NCI-H82 treated with DMSO at 0.1 percent for 48 hours (cell line): ENCODE results near the gene SVBP.

Source experiments
- DNase-seq: peaks from one replicate; lab custom pipeline; 2025; ENCODE audit not compliant: unreplicated experiment; lab: John Stamatoyannopoulos, UW

SVBP gene

GRCh38 chr1:42806593-42806992, 10.6 kb downstream of the SVBP start:
- no peak for DNase-seq

GRCh38 chr1:42806171-42806570, 11.0 kb downstream of the SVBP start:
- no peak for DNase-seq

GRCh38 chr1:42801832-42802473, 15.2 kb downstream of the SVBP start:
- no peak for DNase-seq

- DNase-seq: no peak
These were observed 19.2 kb downstream of the SVBP start for GRCh38 chr1:42797979-42798378.

- no peak for DNase-seq
These were observed 19.8 kb downstream of the SVBP start for GRCh38 chr1:42797414-42797813.

GRCh38 chr1:42793824-42794223, 23.4 kb downstream of the SVBP start:
- DNase-seq: no peak

DNA sequence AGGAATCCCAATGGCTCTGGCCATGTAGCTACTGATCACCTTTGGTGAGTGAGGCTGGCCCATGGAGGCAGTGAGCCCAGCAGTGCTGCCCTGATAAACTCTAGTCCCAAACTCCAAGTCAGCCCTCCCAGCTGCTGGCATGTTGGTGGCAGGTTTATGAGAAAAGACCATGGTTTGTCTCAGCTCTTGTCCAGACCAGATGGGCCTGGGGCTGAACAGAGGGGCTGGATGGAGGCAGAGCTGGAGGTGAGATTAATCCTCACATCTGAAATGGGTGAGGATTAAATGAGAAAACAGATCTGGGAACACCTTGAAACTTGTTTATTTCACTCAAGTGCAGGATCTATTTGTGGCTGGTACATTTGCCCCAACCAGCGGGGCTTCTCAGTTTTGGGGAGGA, 29.2 kb downstream of the SVBP start:
- DNase-seq: peak; percentile 70

DNA sequence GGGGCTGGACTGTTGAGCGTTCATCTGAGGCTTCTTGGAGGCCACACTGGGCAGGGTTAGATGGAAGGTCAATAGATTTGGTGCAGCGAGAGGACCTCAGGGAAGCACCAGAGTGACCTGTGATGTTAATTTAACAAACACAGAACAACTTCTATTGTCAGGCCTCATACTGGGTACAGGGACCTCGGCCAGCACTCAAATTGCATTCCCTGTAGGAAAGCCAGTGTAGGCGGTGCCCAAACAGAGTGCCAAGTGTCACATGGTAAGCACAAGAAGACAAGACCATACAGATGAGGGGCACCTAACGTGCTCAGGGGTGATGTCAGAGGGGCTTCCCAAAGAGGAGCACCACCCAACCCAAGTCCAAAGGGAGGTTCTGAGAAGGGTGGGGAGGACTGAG, 31.1 kb downstream of the SVBP start:
- DNase-seq: no peak

- no peak for DNase-seq
These were observed 32.1 kb downstream of the SVBP start, which contains the start of gene TMEM269 for GRCh38 chr1:42784946-42785693. Gene TMEM269, plus strand, starts transcription at chr1:42784991. Its CDS starts 4,903 bp downstream, at chr1:42789894.

- no peak for DNase-seq
These were observed 32.7 kb downstream of the SVBP start for GRCh38 chr1:42784547-42784945.

DNA sequence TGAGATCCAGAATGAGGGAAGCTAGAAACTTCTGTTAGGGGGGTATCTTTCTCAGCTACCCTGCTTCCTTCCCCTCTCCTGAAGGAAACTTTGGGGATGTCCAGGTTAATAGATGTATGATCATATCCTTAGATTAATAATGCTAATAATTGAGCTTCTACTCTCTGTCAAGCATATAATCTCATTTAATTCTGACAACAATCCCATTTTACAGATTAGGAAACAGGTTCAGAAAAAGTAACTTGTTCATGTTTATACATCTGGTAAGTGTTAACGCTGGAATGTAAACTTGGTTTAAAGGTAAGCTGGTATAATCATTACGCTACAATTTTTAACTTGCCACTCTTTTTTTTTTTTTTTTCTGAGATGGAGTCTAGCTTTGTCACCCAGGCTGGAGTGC, 34.1 kb downstream of the SVBP start:
- no peak for DNase-seq

DNA sequence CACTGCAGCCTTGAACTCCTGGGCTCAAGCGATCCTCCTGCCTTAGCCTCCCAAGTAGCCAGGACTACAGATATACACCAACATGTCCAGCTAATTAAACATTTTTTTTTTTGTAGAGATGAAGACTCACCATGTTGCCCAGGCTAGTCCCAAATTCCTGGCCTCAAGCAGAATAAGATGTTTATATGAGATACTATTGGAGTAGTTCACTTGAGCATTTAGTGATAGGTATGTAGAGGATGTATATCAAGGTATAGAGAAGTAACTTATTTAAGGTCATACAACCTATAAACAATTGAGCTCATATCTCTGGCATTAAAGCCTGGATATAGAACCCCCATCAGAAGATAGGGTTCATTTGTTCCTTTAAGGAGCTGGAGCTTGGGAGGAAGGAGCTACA, 37.0 kb downstream of the SVBP start:
- no peak for DNase-seq

GRCh38 chr1:42779725-42780124, 37.5 kb downstream of the SVBP start:
- DNase-seq: no peak

DNA sequence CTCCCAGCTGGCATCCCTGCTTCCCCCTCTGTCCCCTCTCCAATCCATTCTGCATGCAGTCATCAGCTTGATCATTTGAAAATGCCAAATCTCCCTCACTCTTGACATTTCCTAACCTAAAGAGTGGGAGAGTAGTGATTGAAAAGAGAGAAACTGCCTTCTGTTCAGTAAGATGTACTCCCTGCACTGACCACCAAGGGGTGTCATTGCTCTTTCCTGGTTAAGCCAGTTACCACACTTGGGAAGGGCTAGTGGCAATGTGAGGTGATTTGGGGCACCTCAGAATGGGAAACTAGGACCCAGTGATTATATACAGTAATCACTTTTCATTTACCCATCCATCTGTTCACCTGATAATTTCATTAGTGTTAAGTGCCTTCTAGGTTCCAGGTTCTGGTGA, 39.3 kb downstream of the SVBP start:
- peak; percentile 63 for DNase-seq

DNA sequence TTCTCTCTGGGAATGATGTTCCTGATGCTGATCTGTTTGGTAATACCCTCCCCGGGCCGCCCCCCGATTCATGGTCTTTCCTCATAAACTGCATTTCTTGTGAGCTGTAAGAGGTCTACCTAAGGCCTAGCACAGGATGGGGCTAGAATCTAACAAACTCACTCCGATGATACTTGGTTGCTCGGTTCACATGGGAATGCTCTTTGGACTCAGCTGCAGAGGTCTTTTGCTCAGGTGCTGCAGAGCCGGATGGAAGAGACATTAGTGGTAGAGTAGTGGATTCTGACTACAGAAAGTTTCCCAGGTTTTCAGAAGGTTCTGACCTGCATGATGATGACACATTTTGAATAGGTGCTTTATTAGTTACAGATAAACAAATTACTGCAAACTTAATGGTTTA, 40.7 kb downstream of the SVBP start:
- no peak for DNase-seq

DNA sequence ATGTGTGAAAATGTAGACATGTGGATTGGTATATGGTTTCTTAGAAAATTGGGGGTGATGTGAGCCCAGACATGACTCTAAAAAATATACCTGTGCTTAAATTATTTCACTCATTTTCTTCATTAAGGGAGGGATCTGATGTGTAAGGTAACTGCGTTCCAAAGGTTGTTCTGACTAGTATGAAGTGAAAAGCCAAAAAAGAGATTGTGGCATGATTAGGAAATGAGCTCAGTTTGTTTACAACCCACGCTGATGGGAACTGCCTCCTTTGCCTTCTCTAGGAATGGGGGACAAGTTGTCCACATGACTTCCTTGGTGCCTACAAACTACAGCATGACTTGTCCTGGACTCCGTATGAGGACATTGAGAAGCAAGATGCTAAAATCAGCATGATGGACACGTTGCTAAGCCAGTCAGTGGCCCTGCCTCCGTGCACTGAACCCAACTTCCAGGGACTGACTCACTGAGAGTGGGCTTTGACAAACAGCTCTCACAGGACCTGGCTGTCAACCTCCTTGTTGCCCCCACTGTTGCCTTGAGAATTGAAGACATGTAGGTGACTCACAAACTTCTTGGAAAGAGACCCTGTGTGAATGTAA, 42.2 kb downstream of the SVBP start:
- no peak for DNase-seq

- DNase-seq: no peak
These were observed 43.8 kb downstream of the SVBP start for GRCh38 chr1:42773420-42773819.

GRCh38 chr1:42769811-42770210, 47.4 kb downstream of the SVBP start:
- DNase-seq: no peak

GRCh38 chr1:42768172-42768571, 49.0 kb downstream of the SVBP start:
- DNase-seq: no peak

DNA sequence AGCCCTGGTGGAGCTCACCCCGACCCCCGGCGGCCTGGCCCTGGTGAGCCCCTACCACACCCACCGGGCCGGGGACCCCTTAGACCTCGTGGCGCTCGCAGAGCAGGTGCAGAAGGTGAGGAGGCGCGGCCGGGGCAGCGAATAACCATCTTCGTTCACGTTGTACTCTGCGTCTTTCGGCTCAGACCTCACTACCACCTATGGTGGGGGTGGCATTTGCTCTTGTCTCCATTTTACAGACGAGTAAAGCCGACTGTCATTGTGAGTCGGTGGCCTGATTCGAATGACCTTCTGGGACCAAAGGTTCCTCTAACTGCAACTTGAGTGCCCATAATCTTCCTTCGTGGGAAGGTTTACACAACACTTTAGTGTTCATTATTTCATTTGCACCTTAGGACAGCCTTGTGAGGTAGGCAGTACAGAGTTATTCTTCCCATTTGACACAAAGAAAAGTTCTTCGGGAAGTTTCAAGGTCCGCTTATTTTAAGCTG, 49.6 kb downstream of the SVBP start:
- DNase-seq: no peak

GRCh38 chr1:42766741-42767509, 50.3 kb downstream of the SVBP start, which contains the start of the genes C1orf50 and P3H1:
Gene C1orf50, plus strand, starts transcription at chr1:42767249. Its CDS starts 63 bp downstream, at chr1:42767312.
Gene P3H1, minus strand, starts transcription at chr1:42767028. Its CDS starts 57 bp downstream, at chr1:42766971.
- DNase-seq: peak; percentile 98
